ENCODE measurements around the gene CEP162.

CEP162 gene, protein sequence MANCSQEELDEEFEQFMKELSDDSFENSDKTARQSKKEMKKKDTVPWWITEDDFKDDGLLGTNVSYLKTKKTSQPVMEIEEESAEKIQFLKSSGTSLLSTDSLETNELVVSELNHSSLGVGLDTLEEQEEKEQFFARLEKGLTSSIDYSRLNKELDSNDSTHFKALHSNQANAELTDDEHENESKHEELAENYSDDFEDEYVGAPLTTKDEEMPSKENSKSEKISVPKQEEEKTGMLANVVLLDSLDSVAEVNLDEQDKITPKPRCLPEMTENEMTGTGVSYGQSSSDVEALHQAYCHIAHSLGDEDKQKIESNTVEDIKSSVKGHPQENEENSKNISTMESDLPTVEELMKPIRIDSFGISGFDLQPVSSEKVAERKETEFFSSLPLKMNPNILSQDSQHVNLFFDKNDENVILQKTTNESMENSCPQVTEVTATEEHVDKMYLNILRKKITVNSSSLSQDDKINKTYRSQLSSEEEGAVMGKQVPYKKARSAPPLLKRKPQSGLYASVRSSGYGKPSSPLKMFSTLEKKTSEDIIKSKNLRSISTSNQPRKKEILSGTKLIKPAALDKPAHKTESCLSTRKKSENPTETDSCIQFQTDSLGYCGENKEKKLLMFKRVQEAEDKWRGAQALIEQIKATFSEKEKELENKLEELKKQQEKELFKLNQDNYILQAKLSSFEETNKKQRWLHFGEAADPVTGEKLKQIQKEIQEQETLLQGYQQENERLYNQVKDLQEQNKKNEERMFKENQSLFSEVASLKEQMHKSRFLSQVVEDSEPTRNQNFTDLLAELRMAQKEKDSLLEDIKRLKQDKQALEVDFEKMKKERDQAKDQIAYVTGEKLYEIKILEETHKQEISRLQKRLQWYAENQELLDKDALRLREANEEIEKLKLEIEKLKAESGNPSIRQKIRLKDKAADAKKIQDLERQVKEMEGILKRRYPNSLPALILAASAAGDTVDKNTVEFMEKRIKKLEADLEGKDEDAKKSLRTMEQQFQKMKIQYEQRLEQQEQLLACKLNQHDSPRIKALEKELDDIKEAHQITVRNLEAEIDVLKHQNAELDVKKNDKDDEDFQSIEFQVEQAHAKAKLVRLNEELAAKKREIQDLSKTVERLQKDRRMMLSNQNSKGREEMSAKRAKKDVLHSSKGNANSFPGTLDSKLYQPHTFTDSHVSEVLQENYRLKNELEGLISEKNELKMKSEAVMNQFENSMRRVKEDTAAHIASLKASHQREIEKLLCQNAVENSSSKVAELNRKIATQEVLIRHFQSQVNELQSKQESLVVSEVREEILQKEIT (N-terminal part only)

DNA sequence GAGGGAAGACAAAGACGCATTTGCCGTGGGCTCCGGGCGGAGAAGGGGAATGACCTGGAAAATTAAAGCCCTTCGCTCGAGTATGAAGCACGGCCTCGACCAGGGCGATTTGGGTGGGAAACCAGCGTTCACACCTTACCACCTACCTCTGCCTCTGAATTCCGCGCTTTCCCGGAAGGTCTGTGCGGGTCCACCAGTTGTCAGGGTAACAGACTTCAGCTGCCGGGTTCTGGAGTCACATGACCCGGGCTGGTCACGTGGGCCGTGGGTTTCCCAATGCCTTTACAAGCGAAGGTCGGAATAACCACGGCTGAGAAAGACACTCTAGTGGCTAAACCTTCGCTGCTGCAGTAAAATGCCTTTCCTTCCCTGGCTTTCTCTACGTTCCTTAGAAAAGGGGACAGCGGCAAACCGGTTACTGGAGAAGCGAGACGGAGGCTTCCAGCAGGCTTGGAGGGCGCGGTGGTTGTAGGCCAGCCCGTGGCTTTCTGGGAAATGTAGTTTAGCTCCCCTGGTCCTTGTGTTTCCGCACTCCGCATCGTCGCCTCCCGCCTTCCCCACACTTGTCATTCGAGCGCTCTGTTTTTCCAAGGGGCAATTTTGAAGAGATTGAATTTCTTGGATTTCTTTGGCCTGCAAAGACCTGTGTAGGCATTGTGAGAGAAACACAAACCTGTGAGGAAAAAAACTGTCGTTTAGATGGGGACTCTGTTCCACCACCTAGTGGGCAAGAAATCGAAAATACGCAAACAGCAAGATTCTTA, at the start of gene CEP162:
TSS of gene CEP162 (minus strand) at position 210 of the 764 bp plus-strand sequence. CDS start 1,250 bp downstream, outside the sequence.
- TF ChIP-seq GATA2 (IDR thresholded peaks at IDR 0.05; ENCODE audit: low read depth, low read length) (no peak), GATA3 (IDR thresholded peaks at IDR 0.05; ENCODE audit: low read depth, low read length) (no peak)

DNA sequence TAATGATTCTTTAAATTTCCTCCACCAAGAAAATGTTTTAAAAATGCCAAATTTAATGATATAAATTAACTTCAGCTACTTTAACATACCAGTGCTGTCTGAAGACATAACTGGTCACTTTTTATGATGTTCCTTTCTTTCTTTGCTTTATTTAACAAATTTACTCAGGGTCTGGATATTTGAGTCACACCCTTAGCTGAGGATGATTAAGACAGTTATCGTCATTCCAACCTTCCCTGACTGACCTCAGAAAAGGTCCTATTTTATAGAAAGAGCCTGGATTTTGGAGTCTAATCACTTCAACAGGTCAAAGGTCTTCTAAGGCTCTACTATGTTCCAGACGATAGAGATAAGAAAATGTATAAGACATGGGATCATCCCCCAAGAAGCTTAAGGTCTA, 47.4 kb upstream of the CEP162 start:
- no peak for TF ChIP-seq GATA3 (IDR thresholded peaks at IDR 0.05; ENCODE audit: low read depth, low read length)
- no peak for TF ChIP-seq GATA2 (IDR thresholded peaks at IDR 0.05; ENCODE audit: low read depth, low read length)

DNA sequence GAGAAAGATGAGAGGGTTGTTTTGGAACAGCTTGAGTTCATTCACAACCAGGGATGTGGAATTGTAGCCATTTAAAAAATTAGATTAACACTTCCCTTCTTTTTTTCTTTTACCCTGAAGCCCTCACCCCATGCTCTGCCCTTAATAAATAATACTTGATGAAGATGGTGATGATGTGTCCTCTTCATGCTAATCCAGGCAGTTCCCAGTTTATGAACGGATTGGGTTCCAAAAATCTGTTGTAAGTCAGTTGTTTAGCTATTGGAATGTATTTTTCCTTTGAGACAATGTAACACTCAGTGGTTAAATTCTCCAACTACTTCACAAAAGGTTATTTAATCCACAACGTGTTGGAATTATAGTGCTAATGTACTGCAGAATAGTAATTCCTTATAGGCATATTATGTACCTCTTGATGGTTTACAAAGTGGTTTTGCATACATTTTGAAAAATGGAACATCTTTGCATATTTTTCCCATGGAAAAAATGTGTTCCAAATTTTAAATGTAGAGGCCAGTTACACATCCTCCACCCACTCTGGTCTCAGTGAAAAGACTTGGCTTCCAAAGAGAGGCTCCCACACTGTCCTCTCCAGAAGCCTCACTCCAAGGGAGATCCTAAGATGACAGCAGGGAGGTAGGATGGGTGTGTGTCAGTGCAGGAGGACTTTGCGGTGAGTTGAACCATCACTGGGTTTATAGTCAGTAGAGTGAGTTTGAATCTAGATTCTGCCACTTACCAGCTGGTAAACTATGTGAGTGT, 45.8 kb upstream of the CEP162 start:
- TF ChIP-seq GATA2 (IDR thresholded peaks at IDR 0.05; ENCODE audit: low read depth, low read length) = no peak
- no peak for TF ChIP-seq GATA3 (IDR thresholded peaks at IDR 0.05; ENCODE audit: low read depth, low read length)

DNA sequence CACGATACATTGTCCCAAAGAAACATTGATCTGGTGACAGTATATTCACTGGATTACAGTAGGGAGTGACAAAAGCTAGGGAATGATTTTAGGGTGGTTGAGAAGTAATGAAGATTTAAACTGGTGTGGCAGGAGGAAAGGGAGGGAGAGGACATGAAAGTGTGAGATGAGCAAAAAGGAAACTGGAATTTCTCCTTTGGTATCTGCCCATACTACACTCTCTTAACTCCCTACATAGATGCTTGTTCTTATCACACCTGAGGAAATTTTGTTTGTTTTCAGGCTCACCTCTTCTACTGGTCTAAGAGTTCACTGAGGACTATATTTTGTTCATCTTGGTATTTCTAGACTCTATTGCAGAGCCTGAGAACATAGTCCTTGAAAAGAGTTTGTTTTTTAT, 44.9 kb upstream of the CEP162 start:
- TF ChIP-seq GATA2 (IDR thresholded peaks at IDR 0.05; ENCODE audit: low read depth, low read length) = no peak
- TF ChIP-seq GATA3 (IDR thresholded peaks at IDR 0.05; ENCODE audit: low read depth, low read length) = no peak

DNA sequence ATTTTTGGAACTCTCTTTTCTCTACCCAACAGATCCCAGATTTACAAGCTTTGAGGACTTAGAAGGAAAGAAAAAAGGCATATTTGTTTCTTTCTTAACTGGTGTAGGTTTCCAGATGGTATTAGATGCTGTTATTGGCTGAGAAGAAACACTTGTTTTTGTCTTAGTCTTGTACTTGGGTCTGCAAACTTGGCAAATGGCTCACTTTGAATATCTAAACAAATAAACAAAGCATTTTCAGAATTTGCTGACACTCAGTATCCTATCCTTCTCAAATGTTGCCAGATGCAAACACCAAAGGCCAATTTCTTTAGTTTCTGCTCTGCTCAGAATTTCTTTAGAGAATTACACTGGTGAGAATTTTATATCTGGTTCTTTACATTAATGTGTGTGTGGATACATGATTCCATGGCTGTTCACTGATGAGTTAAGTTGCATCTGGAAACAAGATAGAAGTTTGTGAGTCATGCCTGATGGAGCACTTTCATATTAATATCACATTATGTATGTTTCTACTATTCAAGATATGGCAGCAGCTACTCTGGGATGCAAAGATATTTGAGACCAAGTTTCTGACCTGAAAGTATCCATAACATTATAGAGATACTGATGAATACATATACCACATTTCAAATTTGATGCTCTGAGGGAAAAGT, 43.7 kb upstream of the CEP162 start:
- TF ChIP-seq GATA2 (IDR thresholded peaks at IDR 0.05; ENCODE audit: low read depth, low read length) (no peak), GATA3 (IDR thresholded peaks at IDR 0.05; ENCODE audit: low read depth, low read length) (no peak)

DNA sequence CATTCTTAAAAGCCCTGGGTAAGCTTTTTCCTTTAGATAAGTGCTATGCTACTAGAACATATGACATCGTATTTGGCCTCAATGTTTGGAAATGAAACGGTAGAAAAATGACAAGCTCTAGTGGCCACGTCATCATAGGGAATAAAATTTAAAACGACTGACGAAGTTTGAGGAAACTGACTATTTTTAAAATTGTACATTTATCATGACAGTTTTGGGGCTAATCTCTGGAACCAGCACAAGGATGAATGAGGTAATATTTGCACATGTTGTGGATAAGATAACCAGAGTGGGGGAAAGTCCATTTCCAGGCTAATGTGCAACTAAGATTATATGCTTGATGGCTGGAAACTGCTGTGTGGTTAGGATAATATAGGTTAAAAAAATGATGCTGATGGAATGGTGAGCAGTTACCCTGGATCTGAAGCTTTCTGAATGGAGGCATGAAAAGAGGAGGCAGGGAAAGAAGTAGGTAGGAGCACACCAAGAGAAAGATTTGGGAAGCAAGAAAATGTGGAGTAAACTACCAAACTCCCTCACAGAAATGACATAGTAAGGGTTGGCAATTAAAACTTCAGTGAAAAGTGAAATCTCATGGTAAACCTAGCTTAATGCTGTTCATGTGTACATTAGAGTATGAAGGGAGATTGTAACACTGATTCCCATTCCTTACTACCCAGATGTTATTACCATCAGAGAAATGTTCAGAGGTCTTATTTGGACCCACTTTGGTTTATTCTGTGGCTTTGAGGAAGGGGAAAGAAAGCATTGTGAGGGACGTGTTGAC, 42.7 kb upstream of the CEP162 start:
- no peak for TF ChIP-seq GATA3 (IDR thresholded peaks at IDR 0.05; ENCODE audit: low read depth, low read length)
- no peak for TF ChIP-seq GATA2 (IDR thresholded peaks at IDR 0.05; ENCODE audit: low read depth, low read length)

DNA sequence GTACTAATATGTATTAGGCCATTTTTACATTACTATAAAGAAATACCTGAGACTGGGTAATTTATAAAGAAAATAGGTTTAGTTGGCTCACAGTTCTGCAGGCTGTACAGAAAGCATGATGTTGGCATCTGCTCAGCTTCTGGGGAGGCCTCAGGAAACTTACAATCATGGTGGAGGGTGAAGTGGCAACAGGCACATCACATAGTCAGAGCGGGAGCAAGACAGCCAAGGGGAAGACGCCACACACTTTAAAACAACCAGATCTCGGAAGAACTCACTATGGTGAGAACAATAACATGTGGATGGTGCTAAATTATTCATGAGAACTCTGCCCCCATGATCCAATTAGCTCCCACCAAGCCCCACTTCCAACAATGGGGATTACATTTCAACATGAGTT, 41.3 kb upstream of the CEP162 start:
- TF ChIP-seq GATA2 (IDR thresholded peaks at IDR 0.05; ENCODE audit: low read depth, low read length) (no peak), GATA3 (IDR thresholded peaks at IDR 0.05; ENCODE audit: low read depth, low read length) (no peak)

DNA sequence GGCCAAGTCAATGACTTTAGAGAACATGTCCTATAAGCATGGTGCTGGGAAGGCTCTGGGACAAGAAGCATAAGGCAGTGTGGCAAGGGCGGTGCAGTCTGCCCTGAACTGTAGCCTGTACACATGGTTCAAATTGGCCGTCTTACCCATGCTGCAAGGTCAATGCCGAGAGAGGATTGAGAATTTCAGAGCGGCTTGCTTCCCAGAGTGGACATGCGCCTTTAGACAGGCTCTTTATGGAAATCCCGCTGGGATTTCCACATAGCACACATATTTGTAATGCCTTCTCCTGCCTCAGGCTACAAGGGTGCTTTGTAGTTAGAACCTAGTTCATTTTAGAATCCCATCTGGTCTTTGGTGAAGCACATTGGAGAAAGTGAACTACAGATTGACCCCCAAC, 36.1 kb upstream of the CEP162 start:
- no peak for TF ChIP-seq GATA2 (IDR thresholded peaks at IDR 0.05; ENCODE audit: low read depth, low read length)
- no peak for TF ChIP-seq GATA3 (IDR thresholded peaks at IDR 0.05; ENCODE audit: low read depth, low read length)

DNA sequence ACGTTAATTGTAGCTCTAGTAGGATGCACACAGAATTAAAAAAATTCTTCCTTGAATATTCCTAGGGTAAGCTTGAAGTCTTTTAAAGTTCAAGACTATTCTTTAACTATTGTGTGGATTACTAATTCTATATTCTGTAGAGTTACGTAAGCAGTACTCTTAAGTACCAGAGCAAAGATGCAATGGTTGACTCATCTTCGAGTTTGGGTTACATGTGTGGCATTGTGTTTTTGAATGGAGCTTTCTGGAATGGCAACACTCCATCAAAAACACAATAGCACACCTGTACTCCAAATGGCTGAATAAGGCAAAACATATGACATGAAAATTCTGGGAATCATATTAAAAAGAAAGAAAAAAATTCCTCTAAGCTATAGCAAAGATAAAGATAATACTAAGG, 33.5 kb upstream of the CEP162 start:
- TF ChIP-seq GATA3 (IDR thresholded peaks at IDR 0.05; ENCODE audit: low read depth, low read length) (no peak), GATA2 (IDR thresholded peaks at IDR 0.05; ENCODE audit: low read depth, low read length) (no peak)

DNA sequence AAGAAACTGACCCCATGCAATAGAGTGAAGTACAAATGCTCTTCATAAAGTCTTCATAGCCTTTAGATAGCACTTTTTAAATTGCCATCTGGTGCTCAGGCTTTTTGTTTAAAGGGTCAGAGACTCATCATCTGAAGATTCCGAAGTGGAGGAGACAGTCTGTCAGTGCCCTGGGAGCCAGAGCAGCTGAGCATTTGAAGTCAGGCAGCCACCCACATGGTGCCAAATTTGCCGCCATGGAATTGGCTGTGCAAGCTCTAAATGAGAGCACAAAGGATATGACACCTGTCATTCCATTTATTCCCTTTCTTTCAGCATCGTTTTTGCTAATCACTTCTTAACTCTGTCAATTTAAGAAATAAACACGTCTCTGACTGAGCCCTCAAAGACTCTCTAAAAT, 32.8 kb upstream of the CEP162 start:
- no peak for TF ChIP-seq GATA2 (IDR thresholded peaks at IDR 0.05; ENCODE audit: low read depth, low read length)
- no peak for TF ChIP-seq GATA3 (IDR thresholded peaks at IDR 0.05; ENCODE audit: low read depth, low read length)

DNA sequence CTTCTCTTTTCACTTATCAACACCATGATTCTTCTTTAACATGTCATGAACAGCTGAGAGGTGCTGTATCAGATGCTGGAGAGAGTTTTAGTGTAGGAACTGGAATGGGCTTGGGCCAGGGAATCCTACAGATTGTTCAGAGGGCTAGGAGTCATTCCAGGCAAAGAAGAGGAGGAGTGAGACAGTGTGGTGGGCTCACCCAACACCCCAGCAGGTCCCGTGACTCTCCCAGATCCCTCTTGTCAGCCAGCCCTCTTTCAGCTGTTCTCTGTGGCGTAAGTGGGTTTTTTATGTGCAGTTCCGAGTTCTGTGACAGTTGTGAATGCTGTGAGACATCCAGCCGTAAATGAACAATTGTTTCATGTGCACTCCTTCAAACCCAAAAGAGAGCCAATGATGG, 31.4 kb upstream of the CEP162 start:
- no peak for TF ChIP-seq GATA2 (IDR thresholded peaks at IDR 0.05; ENCODE audit: low read depth, low read length)
- TF ChIP-seq GATA3 (IDR thresholded peaks at IDR 0.05; ENCODE audit: low read depth, low read length) = no peak
